ENCODE measurements around the gene MED12L.

MED12L gene

GRCh38 chr3:151479452-151479851, 394.0 kb downstream of the MED12L start:
- DNase-seq = no peak

GRCh38 chr3:151480492-151480891, 395.0 kb downstream of the MED12L start:
- DNase-seq = no peak
- intact Hi-C loops (cut with DNase I) = no loop called here

More at GRCh38 chr3:151479452-151479851, 394.0 kb downstream of the MED12L start:
- intact Hi-C loops (cut with DNase I) = no loop called here

DNA sequence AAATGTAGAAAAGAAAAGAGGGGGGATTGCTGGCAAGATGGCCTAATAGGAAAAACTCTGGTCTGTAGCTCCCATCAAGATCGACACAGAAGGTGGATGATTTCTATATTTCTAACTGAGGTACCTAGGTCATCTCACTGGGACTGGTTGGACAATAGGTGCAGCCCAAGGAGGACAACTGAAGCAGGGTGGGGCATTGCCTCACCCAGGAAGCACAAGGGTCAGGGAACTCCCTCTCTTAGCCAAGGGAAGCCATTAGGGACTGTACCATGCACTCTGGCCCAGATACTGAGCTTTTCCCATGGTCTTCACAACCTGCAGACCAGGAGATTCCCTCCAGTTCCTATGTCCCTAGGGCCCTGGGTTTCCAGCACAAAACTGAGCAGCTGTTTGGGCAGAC, 398.0 kb downstream of the MED12L start:
- DNase-seq = no peak
- intact Hi-C loops (cut with DNase I) = no loop called here

DNA sequence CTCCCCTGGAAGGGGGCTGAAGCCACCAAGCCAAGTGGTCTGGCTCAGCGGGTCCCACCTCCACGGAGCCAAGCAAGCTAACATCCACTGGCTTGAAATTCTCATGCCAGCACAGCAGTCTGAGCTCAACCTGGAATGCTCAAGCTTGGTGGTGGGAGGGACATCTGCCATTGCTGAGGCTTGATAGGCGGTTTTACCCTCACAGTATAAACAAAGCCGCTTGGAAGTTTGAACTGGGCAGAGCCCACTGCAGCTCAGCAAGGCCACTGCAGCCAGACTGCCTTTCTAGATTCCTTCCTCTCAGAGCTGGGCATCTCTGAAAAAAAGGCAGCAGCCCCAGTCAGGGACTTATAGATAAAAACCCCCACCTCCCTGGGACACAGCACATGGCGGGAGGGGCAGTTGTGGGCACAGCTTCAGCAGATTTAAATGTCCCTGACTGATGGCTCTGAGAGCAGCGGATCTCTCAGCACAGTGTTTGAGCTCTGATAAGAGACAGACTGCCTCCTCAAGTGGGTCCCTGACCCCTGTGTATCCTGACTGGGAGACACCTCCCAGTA, 398.6 kb downstream of the MED12L start:
- intact Hi-C loops (cut with DNase I) = no loop called here

More for the DNA sequence above, 398.6 kb downstream of the MED12L start:
- DNase-seq = no peak
